Activated CD4-positive, alpha-beta T cell treated with anti-CD3 and anti-CD28 coated beads, Interleukin-10, Interleukin-2, amounts not matched to agents 100 ng/mL and 50 ng/mL, durations not matched to agents 16 hours and 8 hours (primary cell): Measurements from ENCODE around the gene SMIM28.
"Not testable (repeated sequence)": the region's sequence is repeated elsewhere in the genome, so short reads cannot be mapped to it uniquely, and the experiment has no call there.

ENCODE experiments used
- DNase-seq: peaks from one replicate; pipeline ENCODE4 v3.0.0-alpha.2; 2020

The SMIM28 gene

DNA sequence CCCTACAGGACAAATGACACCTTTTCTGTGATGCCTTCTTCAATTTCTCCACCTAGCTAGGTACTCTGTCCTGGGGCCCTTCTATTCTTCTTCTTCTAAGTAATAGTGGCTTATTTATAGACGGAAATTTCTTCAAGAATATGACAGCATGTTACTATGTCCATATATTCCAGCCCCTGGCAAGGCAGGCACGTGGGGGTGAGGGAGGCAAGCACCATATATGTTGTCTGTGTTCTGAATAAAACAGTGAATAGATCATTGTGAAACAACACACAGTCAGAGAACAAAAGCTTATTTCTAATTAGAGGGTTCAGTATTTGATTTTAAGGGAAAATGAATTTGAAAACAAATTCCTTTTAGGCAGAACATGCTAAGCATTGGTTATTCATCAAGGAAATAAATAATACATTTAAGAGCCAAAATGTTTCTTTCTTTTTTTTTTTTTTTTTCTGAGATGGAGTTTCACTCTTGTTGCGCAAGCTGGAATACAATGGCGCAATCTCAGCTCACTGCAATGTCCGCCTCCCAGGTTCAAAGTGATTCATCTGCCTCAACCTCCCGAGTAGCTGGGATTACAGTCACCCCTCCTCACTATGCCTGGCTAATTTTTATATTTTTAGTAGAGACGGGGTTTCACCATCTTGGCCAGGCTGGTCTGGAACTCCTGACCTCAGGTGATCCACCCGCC is 32.5 kb downstream of the SMIM28 start:
- no peak for DNase-seq

- DNase-seq: peak; percentile 76
Measured at GRCh38 chr6:138410972-138411880, 33.5 kb downstream of the SMIM28 start.

- DNase-seq: no peak
Measured at GRCh38 chr6:138415125-138415524, 37.4 kb downstream of the SMIM28 start.

DNA sequence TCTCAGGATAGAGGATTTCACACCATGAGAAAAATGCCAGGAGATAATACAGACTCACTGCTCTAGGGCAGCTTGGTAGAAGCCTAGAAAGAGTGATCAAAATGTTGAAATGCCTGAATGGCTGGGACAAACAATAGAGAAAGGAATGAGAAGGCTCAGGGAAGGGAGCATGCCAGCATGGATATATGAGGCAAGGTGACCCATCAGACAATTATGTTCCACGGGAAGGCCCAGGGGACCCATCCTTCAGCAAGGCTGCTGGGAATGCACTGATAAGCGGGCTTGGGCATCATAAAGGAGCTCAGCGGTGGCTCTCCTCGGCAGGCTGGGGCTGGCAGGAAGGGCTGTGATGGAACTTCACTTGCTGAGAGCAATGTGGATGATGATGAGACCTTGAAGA is 38.5 kb downstream of the SMIM28 start:
- no peak for DNase-seq

GRCh38 chr6:138417493-138418117 is 39.9 kb downstream of the SMIM28 start:
- no peak for DNase-seq

DNA sequence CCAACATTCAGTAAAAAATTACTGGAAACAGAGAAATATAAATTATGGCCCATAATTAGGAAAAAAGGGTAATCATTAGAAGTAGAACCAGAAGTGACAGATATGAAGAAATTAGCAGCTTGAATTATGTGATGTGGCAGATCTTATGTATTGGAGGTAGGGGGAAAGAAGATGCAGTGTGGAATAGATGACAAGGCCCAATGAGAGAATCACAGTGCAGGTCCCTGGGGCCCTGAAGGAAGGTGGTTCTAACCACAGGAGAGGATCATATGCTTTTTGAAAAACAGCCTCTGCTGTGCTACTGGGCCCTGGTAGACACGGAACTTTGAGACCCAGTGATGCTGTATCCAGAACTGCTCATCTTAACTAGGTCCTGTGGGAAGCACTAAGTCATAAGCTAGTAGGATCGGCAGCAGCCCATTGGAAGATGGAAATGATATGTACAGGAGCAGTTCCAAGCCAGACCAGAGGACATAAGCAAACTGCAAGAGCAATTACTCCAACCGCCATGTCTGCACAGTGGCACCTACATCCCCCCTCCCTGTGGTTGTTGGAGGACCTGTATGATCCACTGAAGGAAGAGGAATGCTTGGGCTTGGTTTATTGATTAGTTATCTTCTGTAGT is 40.5 kb downstream of the SMIM28 start:
- DNase-seq: no peak

GRCh38 chr6:138419766-138420165 is 42.1 kb downstream of the SMIM28 start:
- no peak for DNase-seq

DNA sequence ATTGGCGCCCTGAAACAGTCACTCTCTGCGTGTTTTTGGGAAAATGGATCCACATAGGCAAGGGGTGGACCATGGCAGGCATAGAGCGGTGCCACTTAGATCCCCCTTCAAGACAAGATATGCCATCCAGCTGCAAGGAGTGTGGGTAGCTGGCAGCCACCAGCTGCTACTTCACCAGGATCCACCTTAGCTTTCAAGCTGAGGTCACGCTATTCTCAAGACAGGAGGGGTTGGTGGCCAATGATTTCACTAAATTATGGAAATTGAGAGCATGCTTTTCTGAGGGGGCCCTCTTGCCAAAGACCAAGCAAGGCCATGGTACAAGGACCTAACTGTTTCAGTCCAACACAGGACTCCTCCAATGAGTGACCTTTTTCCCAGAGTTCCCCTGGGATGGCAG is 42.7 kb downstream of the SMIM28 start:
- no peak for DNase-seq

DNA sequence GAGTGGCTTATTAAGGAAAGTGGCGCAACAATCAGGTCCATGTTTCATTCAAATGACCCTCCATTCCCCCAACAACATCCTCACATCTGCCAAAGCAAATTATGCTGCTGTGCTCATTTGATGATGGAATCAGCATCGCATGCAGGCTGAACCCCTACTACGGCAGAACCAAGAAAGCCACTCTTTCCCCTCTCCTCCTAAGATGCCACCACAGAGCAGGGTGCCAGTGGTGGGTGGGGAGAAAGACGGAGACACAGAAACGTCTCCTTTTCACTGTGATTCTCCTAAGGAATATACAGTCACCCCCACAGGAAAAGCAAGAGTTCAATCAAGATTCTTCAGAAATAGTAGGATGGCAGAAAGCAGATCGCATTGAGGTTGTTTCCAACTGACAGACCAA is 43.4 kb downstream of the SMIM28 start:
- DNase-seq: no peak

DNA sequence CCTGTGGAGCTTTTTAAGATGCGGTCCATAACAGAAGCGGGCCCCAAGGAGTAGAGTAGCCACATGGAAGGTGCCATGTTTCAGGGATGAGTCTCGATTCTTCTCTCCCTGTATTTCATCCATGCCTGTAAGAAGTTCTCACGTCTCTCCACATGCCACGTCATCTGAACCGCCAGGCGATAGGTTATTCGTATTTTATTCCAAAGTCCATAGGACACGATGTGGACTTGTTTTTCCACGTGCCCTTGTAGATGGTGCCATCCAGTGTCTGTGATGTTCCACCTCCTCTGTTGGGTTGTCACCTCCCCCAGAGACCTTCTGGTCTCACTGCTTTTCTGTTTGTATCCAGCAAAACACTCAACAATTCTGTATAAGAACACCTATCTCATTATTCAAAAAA is 43.9 kb downstream of the SMIM28 start:
- no peak for DNase-seq

DNA sequence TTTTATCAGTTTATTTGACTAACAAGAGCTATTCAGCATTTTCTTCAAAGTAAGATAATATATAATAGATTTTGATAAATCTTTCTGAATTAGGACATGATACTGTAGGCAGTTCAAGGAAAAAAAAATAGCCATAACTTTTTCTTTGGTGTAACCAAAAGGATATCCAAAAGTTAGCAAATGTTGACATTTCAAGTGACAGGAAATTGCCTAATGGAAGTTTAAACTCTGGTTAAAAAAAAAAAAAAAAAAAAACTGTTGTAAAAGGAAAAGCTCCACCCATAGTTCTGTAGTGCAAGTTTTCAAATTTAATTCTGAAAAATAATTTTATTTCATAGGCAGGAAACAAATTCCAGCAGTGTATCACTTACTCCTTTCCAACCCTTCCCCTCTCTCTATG is 45.2 kb downstream of the SMIM28 start:
- DNase-seq: no peak

GRCh38 chr6:138424004-138424904 is 46.5 kb downstream of the SMIM28 start:
- no peak for DNase-seq

DNA sequence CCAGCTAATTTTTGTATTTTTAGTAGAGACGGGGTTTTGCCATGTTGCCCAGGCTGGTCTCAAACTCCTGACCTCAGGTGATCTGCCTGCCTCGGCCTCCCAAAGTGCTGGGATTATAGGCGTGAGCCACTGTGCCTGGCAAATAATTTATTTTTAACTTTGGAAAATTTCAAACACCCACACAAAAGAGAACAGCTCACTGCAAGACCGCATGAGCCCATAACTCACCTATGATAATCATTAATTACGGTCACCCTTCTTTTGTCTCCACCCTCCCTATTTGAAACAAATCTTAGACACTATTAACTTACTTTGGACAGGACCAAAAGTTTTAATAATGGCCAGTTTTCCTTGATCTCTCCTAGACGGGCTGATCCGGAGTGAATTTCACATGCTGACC is 47.6 kb downstream of the SMIM28 start:
- DNase-seq: not testable (repeated sequence)

- no peak for DNase-seq
Measured at GRCh38 chr6:138426500-138427123, 48.9 kb downstream of the SMIM28 start.

DNA sequence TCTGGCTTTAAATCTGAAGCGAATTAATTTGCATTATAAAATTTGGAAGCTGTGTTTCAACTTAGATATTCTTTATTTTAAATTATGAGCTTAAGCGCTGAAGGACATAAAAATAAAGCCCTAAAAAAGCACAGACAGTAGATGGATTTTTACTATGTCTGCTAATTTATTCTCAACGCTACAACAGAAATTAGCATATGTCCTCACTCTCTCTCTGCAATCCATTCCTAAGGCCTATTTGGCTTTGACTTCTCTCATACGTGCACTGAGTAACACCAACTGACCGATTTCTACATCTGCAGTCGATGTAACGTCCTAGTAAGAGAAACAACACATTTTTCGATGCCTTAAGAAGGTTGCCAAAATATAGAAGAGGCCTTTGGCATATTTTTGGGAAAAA is 50.0 kb downstream of the SMIM28 start:
- DNase-seq: no peak

GRCh38 chr6:138428944-138429598 is 51.4 kb downstream of the SMIM28 start:
- peak; percentile 42 for DNase-seq

DNA sequence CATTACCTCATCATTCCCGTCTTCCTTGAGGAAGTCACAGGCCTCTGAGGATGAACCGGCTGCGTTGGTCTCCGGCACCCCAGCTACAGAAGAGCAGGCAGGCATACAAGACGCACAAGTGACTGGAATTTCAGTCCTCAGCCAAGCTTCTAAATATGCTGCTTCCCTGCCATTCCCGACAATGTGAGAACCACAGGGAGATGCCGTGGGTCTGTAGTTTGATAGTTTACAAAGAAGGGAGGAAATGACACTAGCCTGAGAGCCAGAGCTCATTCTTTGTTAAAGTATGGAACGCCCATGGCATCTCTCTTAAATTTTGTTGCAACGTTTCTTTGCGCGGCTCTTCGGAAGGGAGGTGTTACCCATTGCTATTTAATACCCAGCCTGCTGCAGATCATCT is 52.1 kb downstream of the SMIM28 start:
- no peak for DNase-seq

GRCh38 chr6:138430361-138431145 is 52.8 kb downstream of the SMIM28 start:
- DNase-seq: no peak

DNA sequence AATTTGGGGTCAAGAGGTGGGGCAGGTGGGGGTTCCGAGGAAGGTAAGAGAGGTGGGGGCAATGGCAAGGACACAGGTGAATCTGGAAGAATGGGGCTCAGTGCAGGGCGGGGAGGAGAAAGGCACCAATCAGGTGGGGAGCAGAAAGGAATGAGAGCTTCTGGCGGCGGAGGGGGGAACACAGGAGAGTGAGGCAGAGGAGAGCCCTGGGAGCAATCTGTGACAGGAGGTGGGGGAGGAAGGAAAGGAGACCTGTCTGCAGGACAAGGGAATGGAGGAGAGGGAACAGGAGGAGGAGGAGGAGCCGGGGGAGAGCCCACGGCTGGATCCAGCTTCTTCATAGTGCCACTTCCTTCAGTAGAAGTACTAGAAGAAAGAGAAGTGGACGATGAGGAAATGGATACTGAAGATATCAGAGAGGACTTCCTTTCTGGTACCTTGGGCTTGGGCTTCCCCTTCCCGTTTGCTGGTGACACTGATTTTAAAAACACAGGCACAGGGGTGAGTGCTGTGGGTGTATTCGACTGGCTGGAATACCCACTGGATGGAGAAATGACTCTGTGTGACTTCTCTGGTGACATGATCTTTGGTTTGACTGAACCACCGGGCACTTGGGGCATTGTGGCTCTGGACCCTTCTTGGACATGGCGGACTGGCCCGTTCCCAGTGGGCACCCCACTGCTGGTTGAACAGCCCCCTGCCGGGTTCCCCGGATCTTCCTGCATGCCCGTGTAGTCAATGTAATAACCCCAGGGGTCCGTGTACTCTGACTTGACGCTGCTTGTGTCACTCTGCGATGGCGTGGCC is 53.8 kb downstream of the SMIM28 start:
- no peak for DNase-seq

- no peak for DNase-seq
Measured at GRCh38 chr6:138432063-138432356, 54.3 kb downstream of the SMIM28 start.
